Neural cell (in vitro differentiated cells): ENCODE measurements around the gene RELCH. TPM values are rescaled to one million over a fixed set of nuclear protein-coding genes. Genes with fewer than 3 reads are reported as not detected.

ENCODE experiments used
- H2AFZ ChIP-seq: fragments of 200-600, 300-800 bp; sonication (generic), shearing (Covaris generic); 2 replicates; pipeline ENCODE4 v1.6.0; 2014; ENCODE audit warnings: low read depth, mild to moderate bottlenecking, antibody characterized with exemption, low read length, moderate library complexity
- H3F3A ChIP-seq: fragments of 200-600 bp; shearing (Covaris generic); 2 replicates; pipeline ENCODE4 v1.6.1; 2016; ENCODE audit warnings: mild to moderate bottlenecking, moderate library complexity, mixed read lengths, antibody characterized with exemption, low read length; ENCODE audit not compliant: insufficient read depth, poor library complexity, severe bottlenecking
- H3K27ac ChIP-seq: fragments of 200-600, 300-800 bp; sonication (generic), shearing (Covaris generic); 2 replicates; pipeline ENCODE4 v1.5.1; 2014; ENCODE audit warnings: mild to moderate bottlenecking, low read length, moderate library complexity
- H3K27me3 ChIP-seq: fragments of 300-800, 200-600 bp; sonication (generic), shearing (Covaris generic); 2 replicates; pipeline ENCODE4 v1.6.0; 2014; ENCODE audit warnings: mild to moderate bottlenecking, low read depth, low read length, moderate library complexity; ENCODE audit not compliant: insufficient read depth
- H3K36me3 ChIP-seq: fragments of 300-800, 200-600 bp; sonication (generic), shearing (Covaris generic); 2 replicates; pipeline ENCODE4 v1.5.1; 2014; ENCODE audit warnings: mild to moderate bottlenecking, antibody characterized with exemption, low read length, moderate library complexity; ENCODE audit not compliant: insufficient read depth
- H3K4me2 ChIP-seq: fragments of 300-800, 200-600 bp; sonication (generic), shearing (Covaris generic); 2 replicates; pipeline ENCODE4 v1.6.0; 2014; ENCODE audit warnings: mild to moderate bottlenecking, low read length
- H3K4me3 ChIP-seq: fragments of 300-800, 200-600 bp; sonication (generic), shearing (Covaris generic); 2 replicates; pipeline ENCODE4 v1.5.1; 2014; ENCODE audit warnings: mild to moderate bottlenecking, low read length, moderate library complexity
- H3K79me2 ChIP-seq: fragments of 200-600 bp; shearing (Covaris generic); replicated peaks from 2 replicates; pipeline ENCODE4 v1.6.0; 2014; ENCODE audit warnings: mild to moderate bottlenecking, low read length, moderate library complexity; ENCODE audit not compliant: insufficient read depth
- H3K9ac ChIP-seq: fragments of 300-800, 200-600 bp; sonication (generic), shearing (Covaris generic); 2 replicates; pipeline ENCODE4 v1.6.1; 2016; ENCODE audit warnings: mild to moderate bottlenecking, low read length, mixed read lengths
- H3K9me2 ChIP-seq: fragments of 200-600 bp; shearing (Covaris generic); 2 replicates; pipeline ENCODE4 v1.6.1; 2016; ENCODE audit warnings: mild to moderate bottlenecking, low read length, mixed read lengths; ENCODE audit not compliant: insufficient read depth
- H3K9me3 ChIP-seq: fragments of 200-600, 300-800 bp; sonication (generic), shearing (Covaris generic); 2 replicates; pipeline ENCODE4 v1.6.1; 2016; ENCODE audit warnings: mild to moderate bottlenecking, mixed run types, low read length, moderate library complexity, mixed read lengths
- H4K20me1 ChIP-seq: fragments of 200-600 bp; shearing (Covaris generic); 2 replicates; pipeline ENCODE4 v1.6.1; 2016; ENCODE audit warnings: mild to moderate bottlenecking, mixed run types; ENCODE audit not compliant: insufficient read depth
- CTCF ChIP-seq: fragments of 450-650 bp; IDR thresholded peaks from 2 replicates; pipeline ENCODE4 v1.5.1; 2014; ENCODE audit warnings: antibody characterized with exemption, mild to moderate bottlenecking, moderate library complexity; ENCODE audit not compliant: poor library complexity, severe bottlenecking
- EP300 ChIP-seq: fragments of 450-650 bp; conservative IDR thresholded peaks from 2 replicates; pipeline ENCODE4 v1.6.1; 2014; ENCODE audit warnings: antibody characterized with exemption, mild to moderate bottlenecking, moderate library complexity; ENCODE audit not compliant: poor library complexity, severe bottlenecking
- EZH2 ChIP-seq: fragments of 200-600, 300-800 bp; shearing (Covaris generic), sonication (generic); IDR thresholded peaks from 2 replicates; pipeline ENCODE4 v1.6.1; 2014; ENCODE audit warnings: antibody characterized with exemption, low read length, borderline replicate concordance, mild to moderate bottlenecking; ENCODE audit not compliant: insufficient read depth, poor library complexity, severe bottlenecking
- MXI1 ChIP-seq: fragments of 450-650 bp; conservative IDR thresholded peaks from 2 replicates; pipeline ENCODE4 v1.6.1; 2014; ENCODE audit warnings: antibody characterized with exemption, mild to moderate bottlenecking; ENCODE audit not compliant: poor library complexity, severe bottlenecking
- POLR2AphosphoS5 ChIP-seq: IDR thresholded peaks from 2 replicates; pipeline ENCODE4 v1.6.1; 2012
- RAD21 ChIP-seq: fragments of 450-650 bp; conservative IDR thresholded peaks from 2 replicates; pipeline ENCODE4 v1.6.1; 2014; ENCODE audit warnings: antibody characterized with exemption, mild to moderate bottlenecking, moderate library complexity
- REST ChIP-seq: IDR thresholded peaks from 2 replicates; pipeline ENCODE4 v1.6.1; 2012; ENCODE audit warnings: borderline replicate concordance
- SMC3 ChIP-seq: fragments of 450-650 bp; conservative IDR thresholded peaks from 2 replicates; pipeline ENCODE4 v1.6.1; 2014; ENCODE audit warnings: antibody characterized with exemption, mild to moderate bottlenecking, moderate library complexity; ENCODE audit not compliant: poor library complexity
- TAF1 ChIP-seq: IDR thresholded peaks from 2 replicates; pipeline ENCODE4 v1.6.1; 2012; ENCODE audit warnings: low read depth
- polyA plus RNA-seq: library from polyadenylated mRNA; depleted of rRNA; stranded (reverse); fragments of >200 nt; gene quantifications from 2 replicates; pipeline ENCODE4 v1.2.3, GENCODE V29; 2014

RELCH gene
- polyA plus RNA-seq, 1 donor from 2014 or later = 80.2 TPM

- Histone ChIP-seq H3K27ac (no peak overlapping the region), H3K9me3 (no peaks in the 10 kb centered on the region), H3K27me3 (no peaks in the 10 kb centered on the region), H3K4me2 (no peak overlapping the region), H3K4me3 (no peak overlapping the region), H3K79me2 (peaks cover 60% of the 10 kb centered on the region), H3F3A (no peaks in the 10 kb centered on the region), H3K9ac (no peak overlapping the region), H3K36me3 (no peaks in the 10 kb centered on the region), H2AFZ (no peak overlapping the region), H4K20me1 (no peaks in the 10 kb centered on the region), H3K9me2 (no peaks in the 10 kb centered on the region)
- TF ChIP-seq EZH2 (no peak), REST (no peak), POLR2AphosphoS5 (no peak), SMC3 (no peak), MXI1 (no peak), CTCF (no peak), RAD21 (no peak), EP300 (no peak), TAF1 (no peak)
Measured at GRCh38 chr18:62205824-62206223, 18.8 kb downstream of the RELCH start.

- Histone ChIP-seq H3K36me3 (no peaks in the 10 kb centered on the region), H3K79me2 (peaks cover 53% of the 10 kb centered on the region), H3K27me3 (no peaks in the 10 kb centered on the region), H3K4me2 (no peak overlapping the region), H4K20me1 (no peaks in the 10 kb centered on the region), H3K9me3 (no peaks in the 10 kb centered on the region), H3K9ac (no peak overlapping the region), H3K9me2 (no peaks in the 10 kb centered on the region), H3K27ac (no peak overlapping the region), H3F3A (no peaks in the 10 kb centered on the region), H3K4me3 (no peak overlapping the region), H2AFZ (no peak overlapping the region)
- TF ChIP-seq REST = no peak
- no peak for TF ChIP-seq CTCF
- TF ChIP-seq RAD21 = no peak
- TF ChIP-seq POLR2AphosphoS5 = no peak
- TF ChIP-seq MXI1 = no peak
- no peak for TF ChIP-seq EZH2
- no peak for TF ChIP-seq EP300
- no peak for TF ChIP-seq TAF1
- no peak for TF ChIP-seq SMC3
Measured at GRCh38 chr18:62206593-62206992, 19.5 kb downstream of the RELCH start.
